COLO668 (cell line): ENCODE data around the gene TCIRG1.
"Not testable (repeated sequence)": the region's sequence is repeated elsewhere in the genome, so short reads cannot be mapped to it uniquely, and the experiment has no call there.

Source experiments
- DNase-seq: peaks from one replicate; lab custom pipeline; 2025; ENCODE audit not compliant: unreplicated experiment; lab: John Stamatoyannopoulos, UW

Gene TCIRG1, protein sequence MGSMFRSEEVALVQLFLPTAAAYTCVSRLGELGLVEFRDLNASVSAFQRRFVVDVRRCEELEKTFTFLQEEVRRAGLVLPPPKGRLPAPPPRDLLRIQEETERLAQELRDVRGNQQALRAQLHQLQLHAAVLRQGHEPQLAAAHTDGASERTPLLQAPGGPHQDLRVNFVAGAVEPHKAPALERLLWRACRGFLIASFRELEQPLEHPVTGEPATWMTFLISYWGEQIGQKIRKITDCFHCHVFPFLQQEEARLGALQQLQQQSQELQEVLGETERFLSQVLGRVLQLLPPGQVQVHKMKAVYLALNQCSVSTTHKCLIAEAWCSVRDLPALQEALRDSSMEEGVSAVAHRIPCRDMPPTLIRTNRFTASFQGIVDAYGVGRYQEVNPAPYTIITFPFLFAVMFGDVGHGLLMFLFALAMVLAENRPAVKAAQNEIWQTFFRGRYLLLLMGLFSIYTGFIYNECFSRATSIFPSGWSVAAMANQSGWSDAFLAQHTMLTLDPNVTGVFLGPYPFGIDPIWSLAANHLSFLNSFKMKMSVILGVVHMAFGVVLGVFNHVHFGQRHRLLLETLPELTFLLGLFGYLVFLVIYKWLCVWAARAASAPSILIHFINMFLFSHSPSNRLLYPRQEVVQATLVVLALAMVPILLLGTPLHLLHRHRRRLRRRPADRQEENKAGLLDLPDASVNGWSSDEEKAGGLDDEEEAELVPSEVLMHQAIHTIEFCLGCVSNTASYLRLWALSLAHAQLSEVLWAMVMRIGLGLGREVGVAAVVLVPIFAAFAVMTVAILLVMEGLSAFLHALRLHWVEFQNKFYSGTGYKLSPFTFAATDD

DNA sequence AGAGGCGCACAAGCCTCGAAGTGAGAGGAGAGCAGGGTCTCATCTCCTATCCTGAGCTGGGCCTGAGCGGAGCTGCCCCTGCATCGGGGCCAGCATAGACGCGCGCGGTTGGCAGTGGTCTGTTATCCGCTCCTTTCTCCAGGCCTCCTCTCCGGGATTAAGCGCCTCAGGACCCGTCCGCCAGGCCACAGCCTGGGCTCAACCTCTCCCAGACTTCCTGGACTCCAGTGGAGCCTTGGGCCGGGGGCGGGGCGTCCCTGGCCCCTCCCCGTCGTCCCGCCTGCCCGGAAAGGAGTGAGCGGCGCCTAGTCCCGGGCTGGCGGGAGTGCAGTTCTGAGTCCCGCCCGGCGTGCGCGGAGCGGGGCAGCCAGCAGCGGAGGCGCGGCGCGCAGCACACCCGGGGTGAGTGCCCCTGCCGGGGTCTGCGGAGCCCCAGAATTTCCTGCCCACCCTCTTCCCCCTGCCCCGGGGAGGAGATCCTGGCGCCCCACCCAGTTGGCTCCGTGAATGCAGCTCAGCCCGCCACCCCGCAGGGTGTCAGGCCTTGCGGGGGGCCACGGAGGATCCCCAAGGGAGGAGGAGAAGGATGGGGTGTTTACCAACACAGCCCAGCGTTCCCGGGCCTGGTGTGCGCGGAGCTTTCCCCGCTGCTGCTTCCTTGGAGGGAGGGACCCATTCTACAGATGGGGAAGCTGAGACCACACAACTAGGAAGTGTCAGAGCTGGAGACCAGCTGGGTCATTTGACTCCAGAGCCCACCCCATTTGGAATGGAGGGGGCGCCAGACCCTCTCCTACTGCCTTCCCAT, at the start of gene TCIRG1:
Gene TCIRG1, plus strand, starts transcription at position 308 of the 808 bp plus-strand sequence. CDS start 2,247 bp downstream, outside the sequence.
- DNase-seq: peak; percentile 86

DNA sequence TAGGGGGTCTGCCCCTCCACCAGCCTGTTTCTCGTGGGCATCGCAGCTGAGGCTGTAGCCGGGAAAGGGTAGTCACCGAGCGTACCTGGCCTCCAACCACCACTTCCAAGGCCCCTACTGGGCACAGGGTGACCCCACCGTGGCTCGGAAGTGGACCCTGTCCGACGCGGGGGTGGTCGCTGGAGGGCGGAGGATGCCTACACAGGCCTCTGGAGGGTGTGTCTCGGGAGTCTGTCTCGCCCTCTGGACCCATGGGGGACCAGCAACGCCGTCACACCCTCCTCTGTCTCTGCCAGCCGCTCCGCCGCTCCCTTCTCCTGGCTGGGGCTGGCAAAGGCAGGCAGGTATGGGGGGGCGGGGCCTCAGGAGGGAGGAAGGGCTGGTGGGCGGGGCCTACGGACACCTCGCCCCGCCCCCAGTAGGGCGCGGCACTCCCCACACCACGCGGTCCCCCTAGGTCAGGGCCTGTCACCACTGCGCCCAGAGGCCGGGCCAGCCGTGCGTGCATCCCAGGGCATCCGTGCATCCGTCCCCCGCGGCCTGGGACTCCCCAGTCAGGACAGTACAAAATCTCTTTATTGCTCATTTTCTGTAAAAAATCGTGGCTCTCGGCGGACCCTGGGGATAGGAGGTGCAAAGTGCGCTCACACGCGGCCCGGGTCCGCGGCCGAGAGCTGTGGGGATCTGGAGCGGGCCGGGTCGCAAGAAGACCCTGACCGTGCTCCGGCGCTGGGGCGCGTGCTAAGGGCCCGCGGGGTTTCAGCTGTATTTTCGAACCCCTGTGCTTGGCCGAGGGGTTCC, 48.1 kb upstream of the TCIRG1 start:
- not testable (repeated sequence) for DNase-seq

DNA sequence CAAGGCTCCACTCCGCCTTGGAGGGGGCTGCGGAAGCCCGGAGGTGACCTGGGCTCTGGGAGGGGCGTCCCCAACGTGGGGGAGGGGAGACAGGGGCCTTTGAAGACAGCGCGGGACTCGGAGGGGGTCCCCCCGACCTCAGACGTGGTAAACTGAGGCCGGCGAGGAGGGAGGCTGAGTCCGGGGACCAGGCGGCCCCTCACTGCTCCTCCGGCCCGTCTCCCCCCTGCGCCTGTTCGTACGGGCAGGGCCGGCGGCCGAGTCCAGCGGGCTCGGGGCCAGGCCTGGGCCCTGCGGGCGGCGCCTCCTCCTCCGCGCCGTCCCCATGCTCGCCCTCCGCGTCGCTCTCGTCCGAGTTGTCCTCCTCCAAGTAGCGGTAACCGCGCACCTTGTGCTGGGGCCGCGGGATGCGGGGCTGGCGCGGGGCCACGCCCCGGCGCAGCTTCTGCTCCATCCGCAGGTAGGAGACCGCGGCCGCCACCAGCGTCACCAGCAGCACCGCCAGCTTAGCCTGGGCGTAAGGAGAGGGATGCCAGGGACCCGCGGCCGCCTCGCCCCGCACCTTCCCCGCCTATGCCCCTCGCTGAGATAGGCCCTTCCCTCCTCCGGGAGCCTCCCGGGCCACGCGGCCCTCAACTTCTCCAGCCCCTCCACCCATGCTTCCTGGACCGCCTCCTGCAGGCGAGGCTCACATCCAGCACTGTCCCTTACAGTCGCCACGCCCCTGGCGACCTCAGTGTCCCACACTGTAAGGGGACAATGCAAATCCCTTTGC, 47.3 kb upstream of the TCIRG1 start:
- DNase-seq: not testable (repeated sequence)

DNA sequence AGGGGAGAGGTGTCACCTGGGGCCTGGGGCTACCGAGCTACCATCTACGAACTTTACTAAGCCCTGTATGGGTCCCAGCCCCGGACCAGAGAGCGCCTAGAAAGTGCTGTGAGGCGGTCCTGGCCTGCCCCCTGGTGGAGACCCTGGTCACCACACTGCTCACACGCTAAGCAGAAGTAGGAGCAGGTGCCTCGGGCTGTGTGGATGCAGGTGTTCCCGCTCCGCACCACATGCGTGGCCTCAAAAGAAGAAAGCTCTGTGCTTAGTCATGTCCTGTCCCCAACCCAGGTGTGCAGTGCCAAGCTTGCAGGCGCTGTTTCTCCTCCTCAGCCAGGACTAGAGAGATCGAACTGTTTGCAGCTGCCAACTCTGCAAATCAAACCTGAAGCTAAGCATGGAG, 45.0 kb upstream of the TCIRG1 start:
- DNase-seq: peak; percentile 81

DNA sequence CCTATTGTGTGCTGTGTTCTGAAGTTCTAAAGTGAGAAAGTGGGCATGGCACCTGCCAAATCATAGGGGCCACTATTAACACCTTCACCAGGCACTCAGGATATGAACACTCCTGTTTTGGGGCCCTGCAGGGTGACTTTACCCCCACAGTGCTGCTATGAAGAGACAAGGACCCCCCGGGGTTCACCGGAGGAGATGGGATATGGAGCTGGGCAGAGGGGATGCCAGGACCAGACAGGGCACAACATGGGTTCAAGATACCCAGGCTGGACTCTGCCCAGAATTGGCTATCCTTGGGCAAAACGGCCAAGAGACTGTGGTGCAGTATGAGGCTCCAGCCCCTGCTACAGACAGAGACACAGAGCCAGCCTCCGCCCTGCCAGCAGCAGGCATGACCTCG, 44.4 kb upstream of the TCIRG1 start:
- DNase-seq: not testable (repeated sequence)

DNA sequence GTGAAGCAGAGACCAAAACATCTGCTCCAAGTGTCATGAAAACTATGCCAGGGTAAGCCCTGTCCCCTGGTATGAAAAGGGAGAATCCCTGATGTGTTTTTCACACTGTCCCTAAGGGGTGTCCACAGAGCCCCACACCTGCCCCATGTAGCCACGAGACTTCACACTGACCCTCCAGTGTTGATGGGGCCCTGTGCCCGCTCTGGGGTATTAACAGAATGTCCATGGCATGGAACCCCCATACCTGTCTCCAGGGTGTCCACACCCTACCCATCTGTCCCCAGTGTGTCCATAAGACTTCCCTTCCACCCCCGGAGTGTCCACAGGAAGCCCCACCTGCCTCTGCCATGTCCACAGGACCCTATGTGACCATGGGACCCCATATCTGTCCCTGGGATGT, 43.7 kb upstream of the TCIRG1 start:
- DNase-seq: not testable (repeated sequence)

DNA sequence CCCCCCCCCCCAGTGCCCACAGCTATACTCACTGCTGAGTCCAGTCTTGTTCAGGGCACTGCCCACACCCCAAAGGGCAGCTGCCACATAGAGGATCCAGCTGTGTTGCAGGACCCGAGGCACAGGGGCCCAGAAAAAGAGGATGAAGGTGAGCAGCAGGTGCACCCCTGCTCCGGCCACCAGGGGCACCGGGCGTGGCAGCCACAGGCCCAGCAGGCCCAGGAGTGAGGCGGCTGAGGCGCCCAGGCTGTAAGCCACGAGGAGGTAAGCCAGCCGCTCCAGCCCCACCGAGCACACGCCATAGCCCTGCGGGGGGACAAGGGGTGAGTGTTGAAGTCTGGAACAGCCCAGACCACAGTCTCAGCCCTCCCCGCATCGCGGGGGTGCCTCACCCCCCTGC, 43.2 kb upstream of the TCIRG1 start:
- not testable (repeated sequence) for DNase-seq

DNA sequence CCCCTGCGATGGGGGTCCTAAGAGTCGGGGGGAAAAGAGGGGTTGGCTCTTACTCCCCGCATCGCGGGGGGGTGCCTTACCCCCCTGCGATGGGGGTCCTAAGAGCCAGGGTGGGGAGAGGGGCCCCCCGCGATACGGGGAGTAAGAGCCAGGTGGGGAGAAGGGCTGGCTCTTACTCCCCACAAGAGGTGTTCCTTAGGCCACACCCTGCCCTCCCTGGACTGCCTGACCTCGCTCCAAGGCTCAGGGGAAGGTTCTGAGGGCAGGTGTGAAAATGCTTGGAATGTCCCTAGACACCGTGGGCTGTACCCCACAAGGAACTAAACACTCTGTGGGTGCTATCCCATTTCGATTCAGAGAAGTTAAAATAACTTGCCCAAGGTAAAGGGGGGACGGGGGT, 42.8 kb upstream of the TCIRG1 start:
- DNase-seq: no peak

DNA sequence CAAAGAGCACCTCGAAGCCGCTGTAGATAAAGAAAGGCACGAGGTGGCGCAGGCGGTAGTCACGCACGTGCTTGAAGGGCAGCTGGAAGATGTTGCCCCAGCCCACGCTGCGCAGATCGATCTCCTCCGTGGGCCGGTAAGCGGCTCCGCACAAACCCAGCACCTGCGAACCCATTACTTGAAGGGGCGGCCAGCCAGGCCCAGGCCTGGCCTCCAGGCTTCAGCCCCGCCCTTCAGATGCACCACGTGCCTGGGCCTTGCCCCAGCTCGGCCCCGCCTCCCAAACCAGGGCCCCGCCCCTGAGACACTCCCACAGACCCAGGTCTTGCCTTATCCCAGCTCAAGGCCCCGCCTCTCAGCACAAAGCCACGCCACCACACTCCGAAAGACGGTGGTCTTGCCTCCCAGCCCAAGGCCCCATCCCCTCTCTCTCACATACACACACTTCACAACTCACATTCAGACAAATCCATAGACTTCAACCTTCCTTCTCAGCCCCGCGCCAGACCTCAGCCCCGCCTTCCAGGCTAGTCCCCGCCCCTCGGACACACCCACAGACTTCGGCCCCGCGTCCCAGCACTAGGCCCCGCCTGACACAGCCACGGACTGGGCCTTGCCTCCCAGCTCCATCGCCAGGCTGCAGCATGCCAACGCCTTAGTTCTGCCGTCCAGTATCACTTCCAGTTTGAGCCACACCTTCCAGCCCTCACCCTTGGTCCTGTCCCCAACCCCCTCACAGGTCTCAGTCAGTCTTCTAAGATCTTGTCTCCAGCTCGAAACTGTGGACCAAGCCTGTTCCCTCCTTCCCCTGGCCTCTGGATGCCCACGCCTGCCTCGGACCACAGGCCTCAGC, 42.0 kb upstream of the TCIRG1 start:
- peak; percentile 37 for DNase-seq

DNA sequence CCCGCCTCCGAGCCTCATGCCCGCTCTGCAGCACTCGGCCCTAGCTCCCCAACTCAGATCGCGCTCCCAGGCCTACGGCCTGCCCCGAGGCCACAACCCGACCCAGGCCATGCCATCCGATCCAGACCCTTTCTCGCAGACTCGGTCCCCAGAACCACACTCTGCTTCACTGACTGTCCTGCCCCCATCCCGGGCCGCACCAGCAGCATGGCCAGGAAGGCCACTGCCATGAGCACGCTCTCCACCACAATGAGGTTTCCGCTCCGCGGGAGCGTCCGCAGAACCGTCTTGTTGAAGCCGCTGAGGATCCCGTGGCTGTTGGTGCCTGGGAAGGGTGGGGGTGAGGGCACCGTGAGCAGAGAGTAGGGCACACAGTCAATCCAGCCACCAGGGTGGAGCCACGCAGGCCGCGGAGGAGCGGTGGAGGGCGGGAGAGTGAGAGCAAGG, 41.3 kb upstream of the TCIRG1 start:
- no peak for DNase-seq

DNA sequence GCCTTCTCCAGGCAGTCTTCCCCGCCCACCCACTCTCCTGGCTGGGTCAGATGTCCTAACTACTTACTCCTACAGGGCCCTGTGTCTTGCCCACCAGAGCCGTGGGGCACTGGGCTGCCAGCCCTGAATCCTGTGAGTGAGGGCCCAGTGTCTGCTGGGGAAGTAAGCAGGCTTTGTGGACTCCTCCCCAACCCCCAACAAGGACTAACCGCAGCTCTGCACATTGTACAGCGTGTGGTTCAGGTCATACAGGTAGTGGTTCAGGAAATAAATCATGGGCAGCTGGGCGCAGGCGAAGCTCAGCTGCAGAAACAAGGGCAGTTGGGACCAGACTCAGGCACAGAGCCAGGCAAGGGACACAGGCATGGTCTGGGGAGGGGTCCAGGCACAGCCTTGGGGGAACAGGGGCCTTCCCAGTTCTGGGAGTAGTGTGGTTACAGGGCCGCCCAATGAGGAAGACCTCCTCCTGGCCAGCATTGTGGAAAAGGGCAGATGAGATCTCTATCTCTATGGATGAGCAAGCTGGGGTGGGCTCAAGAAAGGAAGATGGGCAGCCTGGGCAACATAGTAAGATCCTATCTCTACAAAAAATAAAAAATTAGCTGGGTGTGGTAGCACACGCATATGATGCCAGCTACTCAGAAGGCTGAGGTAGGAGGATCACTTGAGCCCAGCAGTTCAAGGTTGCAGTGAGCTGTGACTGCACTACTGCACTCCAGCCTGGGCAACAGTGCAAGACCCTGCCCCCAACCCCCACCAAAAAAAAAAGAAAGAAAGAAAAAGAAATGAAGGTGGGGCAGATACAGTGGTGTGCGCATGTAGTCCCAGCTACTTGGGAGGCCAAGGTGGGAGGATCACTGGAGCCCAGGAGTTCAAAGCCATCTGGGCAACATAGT, 40.4 kb upstream of the TCIRG1 start:
- DNase-seq: peak; percentile 35

DNA sequence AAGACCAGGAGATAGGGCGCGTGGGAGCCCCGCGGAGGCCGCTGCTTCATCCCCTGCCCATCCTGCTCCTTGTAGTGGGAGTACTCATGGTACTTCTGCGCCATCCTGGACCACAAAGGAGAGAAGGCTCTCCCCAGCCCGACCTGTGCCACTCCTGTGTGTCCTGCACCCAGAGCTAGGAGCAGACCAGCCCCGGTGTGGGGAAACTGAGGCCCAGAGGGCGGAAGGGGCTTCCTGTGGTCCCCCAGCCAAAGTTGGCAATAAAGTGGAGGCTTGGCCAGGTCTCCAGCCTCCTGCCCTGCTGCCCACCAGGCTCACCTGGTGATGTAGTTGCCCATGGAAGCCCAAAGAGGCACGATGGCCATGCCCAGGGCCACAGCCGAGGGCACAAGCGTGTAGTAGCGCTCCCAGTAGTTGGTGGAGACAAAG, 39.6 kb upstream of the TCIRG1 start:
- DNase-seq: no peak

DNA sequence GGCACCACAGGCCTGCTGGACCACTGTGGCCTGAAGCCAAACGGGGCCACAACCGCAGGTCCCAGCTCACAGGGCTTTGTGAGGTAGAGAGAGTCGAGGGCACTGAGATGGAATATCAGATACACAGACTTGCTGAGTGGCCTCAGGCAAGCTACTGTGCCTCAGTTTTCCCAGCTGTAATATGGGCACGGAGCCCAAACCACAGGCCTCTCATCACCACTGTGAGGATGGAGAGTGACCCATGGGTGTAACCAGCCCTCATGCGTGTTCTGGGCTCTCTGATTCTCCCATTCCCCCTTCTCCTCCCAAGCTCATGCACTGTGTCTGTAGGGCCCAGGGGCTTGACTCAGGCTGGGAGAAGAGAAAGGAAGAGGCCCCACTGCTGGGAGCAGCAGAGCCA, 39.1 kb upstream of the TCIRG1 start:
- DNase-seq: no peak

DNA sequence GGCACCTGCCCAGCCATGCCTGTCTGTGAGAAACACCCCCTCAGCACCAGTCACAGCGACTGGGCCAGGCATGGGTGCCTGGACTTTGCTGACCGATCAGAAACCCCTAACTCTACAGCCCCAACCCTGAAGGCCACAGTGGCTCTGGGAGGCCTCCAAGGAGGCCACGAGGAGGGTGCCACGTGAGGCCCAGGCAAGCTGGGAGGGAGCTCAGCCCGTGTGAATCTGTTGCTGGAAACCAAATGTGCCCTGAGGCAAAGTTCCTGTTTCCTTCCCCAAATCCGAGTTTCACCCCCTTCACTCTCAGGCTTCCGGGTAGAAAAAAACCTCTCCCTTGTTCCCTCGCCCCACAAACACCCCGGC, 36.3 kb upstream of the TCIRG1 start:
- peak; percentile 36 for DNase-seq

DNA sequence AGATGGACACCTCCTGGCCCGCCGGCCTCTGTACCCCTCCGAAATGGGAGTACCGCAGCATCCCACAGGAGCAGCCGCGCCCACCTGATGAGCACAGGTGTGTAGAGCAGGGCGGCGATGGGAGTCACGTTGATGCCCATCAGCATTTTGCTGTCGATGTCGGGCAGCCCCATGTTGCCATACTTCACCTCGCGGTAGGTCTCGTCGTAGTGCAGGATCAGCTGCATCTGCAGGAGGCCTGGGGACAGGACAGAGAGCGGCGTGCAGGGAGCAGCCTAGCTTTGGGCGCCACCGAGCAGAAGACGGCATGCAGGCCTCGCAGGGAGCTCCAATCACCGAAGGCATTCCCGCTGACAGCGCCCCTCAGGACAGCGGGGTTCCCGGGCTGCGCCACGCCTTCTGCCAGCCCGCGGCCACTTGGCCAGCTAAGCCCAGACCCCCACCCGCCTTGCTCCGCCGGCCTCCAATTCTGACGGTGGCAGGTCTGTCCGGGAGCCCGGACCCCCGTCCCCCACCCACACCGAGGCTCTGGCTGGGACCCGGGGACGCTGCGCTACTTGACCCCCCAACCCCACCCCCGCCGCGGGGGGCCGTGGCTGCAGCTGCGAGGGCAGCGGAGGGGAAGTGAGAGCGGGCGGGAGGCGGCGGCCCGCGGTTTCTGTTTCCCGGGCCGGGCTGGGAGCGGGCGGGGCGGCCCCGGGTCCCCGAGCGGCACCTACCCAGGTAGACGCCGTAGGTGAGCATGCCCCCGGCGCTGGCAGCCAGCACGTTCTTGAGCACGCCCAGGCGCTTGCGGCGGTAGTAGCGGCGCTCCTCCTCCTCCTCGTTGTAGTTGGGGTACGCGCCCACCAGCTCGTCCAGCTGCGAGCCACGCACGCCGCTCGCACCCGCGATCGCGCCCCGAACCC, 35.6 kb upstream of the TCIRG1 start:
- DNase-seq: peak; percentile 71

DNA sequence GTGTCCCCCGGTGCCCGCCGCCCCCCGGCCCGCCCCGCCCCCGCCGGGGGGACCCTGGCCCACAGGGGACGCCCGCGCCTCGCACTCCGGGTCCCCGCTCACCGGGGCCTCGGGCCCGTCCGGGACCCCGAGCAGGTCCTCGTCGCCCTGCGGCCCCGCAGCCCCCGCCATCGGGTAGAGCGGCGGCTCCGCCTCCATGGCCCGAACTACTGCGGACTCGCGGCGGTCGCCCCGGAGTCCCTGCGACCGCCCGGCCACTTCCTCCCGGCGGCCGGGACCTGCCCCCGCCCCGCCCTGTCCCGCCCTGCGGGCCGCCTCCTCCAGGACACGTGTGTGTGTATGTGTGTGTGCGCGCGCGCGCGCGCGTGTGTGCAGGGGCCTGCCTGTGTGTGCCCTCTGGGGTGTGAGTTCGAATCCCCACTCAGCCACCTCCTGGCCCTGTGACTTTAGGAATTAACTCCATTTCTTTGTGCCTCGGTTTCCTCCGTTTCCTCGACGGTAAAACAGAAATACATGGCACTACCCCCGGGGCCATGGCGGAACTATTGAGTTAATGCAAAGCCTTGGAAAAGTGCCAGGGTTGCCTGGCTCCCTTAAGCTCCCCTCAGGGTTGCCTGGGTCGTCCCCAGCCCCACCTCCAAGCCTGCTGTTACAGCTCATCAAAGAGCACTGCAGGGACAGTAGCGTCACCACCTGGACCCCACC, 34.8 kb upstream of the TCIRG1 start, which contains the start of gene UNC93B1:
Gene UNC93B1, minus strand, starts transcription at position 252 of the 705 bp plus-strand sequence. Its CDS starts 54 bp downstream, at position 198.
- DNase-seq: peak; percentile 91
